DOHH2 (cell line): Measurements from ENCODE around the gene EDARADD.
"Not testable (repeated sequence)": the region's sequence is repeated elsewhere in the genome, so short reads cannot be mapped to it uniquely, and the experiment has no call there.

ENCODE experiments used
- H3F3A ChIP-seq: fragments of 200-600 bp; sonication (generic), shearing (Covaris generic); 2 replicates; pipeline ENCODE4 v1.6.0; 2016; ENCODE audit warnings: antibody characterized with exemption, mild to moderate bottlenecking; ENCODE audit not compliant: control insufficient read depth, insufficient read depth
- H3K27ac ChIP-seq: fragments of 200-600 bp; sonication (generic); 2 replicates; pipeline ENCODE4 v1.5.1; 2014; ENCODE audit warnings: low read depth, mild to moderate bottlenecking, low read length, moderate library complexity
- H3K27me3 ChIP-seq: fragments of 200-600 bp; sonication (generic); 2 replicates; pipeline ENCODE4 v1.6.1; 2014; ENCODE audit warnings: mild to moderate bottlenecking, low read length, mixed read lengths; ENCODE audit not compliant: control insufficient read depth
- H3K36me3 ChIP-seq: fragments of 200-600 bp; sonication (generic); 2 replicates; pipeline ENCODE4 v1.6.1; 2014; ENCODE audit warnings: mild to moderate bottlenecking, low read length, moderate library complexity, mixed read lengths; ENCODE audit not compliant: control insufficient read depth
- H3K4me1 ChIP-seq: fragments of 200-600 bp; sonication (generic); 2 replicates; pipeline ENCODE4 v1.6.1; 2014; ENCODE audit warnings: mild to moderate bottlenecking, low read length, mixed read lengths; ENCODE audit not compliant: control insufficient read depth
- H3K4me2 ChIP-seq: fragments of 200-600 bp; sonication (generic); 2 replicates; pipeline ENCODE4 v1.6.0; 2014; ENCODE audit warnings: mild to moderate bottlenecking, low read length, moderate library complexity
- H3K4me3 ChIP-seq: fragments of 200-600 bp; sonication (generic); 2 replicates; pipeline ENCODE4 v1.5.1; 2014; ENCODE audit warnings: mild to moderate bottlenecking, low read length, mixed read lengths
- H3K79me2 ChIP-seq: fragments of 200-600 bp; sonication (generic); 2 replicates; pipeline ENCODE4 v1.6.1; 2014; ENCODE audit warnings: mild to moderate bottlenecking, low read length, mixed read lengths; ENCODE audit not compliant: control insufficient read depth
- H3K9me2 ChIP-seq: fragments of 200-600 bp; sonication (generic); replicated peaks from 2 replicates; pipeline ENCODE4 v1.6.1; 2014; ENCODE audit warnings: mild to moderate bottlenecking, low read length, mixed read lengths; ENCODE audit not compliant: control insufficient read depth
- H3K9me3 ChIP-seq: fragments of 200-600 bp; sonication (generic); 2 replicates; pipeline ENCODE4 v1.6.1; 2014; ENCODE audit warnings: antibody characterized with exemption, low read length, mixed read lengths; ENCODE audit not compliant: control insufficient read depth, insufficient read depth
- H4K20me1 ChIP-seq: fragments of 200-600 bp; sonication (generic); 2 replicates; pipeline ENCODE4 v1.6.0; 2014; ENCODE audit warnings: low read depth, mild to moderate bottlenecking, antibody characterized with exemption, low read length, moderate library complexity; ENCODE audit not compliant: control insufficient read depth, insufficient read depth
- EZH2phosphoT487 ChIP-seq: fragments of 200-600 bp; sonication (generic); IDR thresholded peaks from 2 replicates; pipeline ENCODE4 v1.6.1; 2017; ENCODE audit warnings: borderline replicate concordance, mild to moderate bottlenecking, antibody characterized with exemption, low read length, moderate library complexity, mixed read lengths
- TF ChIP-seq, protein P1 (sequence below): fragments of 200-600 bp; sonication (generic); IDR thresholded peaks from one replicate; pipeline ENCODE4 v1.5.1; 2014; ENCODE audit warnings: antibody characterized with exemption, mild to moderate bottlenecking, low read depth, low read length; ENCODE audit not compliant: poor library complexity, severe bottlenecking

Gene EDARADD

DNA sequence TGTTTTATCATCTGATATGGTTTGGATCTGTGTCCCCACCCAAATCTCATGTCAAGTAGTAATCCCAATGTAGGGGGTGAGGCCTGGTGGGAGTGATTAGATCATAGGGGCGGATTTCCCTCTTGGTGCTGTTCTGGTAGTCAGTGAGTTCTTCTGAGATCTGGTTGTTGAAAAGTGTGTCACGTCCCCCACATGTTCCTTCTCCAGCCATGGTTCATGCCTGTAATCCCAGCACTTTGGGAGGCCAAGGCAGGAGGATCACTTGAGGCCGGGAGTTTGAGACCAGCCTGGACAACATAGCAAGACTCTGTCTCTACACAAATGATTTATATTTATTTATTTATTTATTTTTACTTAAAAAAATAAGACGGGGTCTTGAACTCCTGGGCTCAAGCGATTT is 30.8 kb upstream of the EDARADD start:
- Histone ChIP-seq H3K27ac (no peak overlapping the region), H3K4me2 (no peak overlapping the region), H3K79me2 (no peaks in the 10 kb centered on the region), H4K20me1 (no peaks in the 10 kb centered on the region), H3K36me3 (no peaks in the 10 kb centered on the region), H3K4me1 (no peaks in the 10 kb centered on the region), H3K27me3 (no peaks in the 10 kb centered on the region), H3K4me3 (no peak overlapping the region), H3K9me3 (no peaks in the 10 kb centered on the region), H3F3A (no peaks in the 10 kb centered on the region), H3K9me2 (no peaks in the 10 kb centered on the region)
- TF ChIP-seq, protein P1, sequence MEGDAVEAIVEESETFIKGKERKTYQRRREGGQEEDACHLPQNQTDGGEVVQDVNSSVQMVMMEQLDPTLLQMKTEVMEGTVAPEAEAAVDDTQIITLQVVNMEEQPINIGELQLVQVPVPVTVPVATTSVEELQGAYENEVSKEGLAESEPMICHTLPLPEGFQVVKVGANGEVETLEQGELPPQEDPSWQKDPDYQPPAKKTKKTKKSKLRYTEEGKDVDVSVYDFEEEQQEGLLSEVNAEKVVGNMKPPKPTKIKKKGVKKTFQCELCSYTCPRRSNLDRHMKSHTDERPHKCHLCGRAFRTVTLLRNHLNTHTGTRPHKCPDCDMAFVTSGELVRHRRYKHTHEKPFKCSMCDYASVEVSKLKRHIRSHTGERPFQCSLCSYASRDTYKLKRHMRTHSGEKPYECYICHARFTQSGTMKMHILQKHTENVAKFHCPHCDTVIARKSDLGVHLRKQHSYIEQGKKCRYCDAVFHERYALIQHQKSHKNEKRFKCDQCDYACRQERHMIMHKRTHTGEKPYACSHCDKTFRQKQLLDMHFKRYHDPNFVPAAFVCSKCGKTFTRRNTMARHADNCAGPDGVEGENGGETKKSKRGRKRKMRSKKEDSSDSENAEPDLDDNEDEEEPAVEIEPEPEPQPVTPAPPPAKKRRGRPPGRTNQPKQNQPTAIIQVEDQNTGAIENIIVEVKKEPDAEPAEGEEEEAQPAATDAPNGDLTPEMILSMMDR, result no peak
- TF ChIP-seq EZH2phosphoT487, result no peak

DNA sequence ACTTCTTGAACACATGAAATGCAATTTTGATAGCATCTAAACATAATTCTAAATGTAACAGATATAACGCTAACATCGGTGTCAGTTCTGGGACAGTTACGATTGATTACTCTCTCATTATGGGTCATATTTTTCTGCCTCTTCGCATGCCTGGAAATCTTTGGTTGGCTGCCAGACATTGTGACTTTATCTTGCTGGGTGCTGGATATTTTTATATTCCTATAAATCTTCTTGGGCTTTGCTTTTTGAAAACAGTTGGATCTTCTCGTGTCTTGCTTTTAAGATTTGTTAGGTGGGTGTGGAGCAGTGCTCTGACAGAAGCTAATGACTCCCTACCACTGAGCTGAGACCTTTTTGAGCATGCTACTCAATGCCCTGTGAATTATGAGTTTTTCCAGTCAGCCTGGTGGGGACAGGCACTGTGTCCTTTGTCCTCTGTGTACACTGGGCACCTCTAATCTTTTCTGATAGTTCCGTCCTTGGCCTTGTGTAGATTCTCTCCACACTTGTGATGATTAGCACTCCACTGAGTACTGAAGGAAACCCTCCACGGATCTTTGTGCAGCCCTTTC is 28.0 kb upstream of the EDARADD start:
- Histone ChIP-seq H3K4me1 (no peaks in the 10 kb centered on the region), H3K27ac (no peak overlapping the region), H3F3A (no peaks in the 10 kb centered on the region), H3K79me2 (no peaks in the 10 kb centered on the region), H3K9me3 (no peaks in the 10 kb centered on the region), H3K36me3 (no peaks in the 10 kb centered on the region), H3K9me2 (no peaks in the 10 kb centered on the region), H3K4me3 (no peak overlapping the region), H3K27me3 (no peaks in the 10 kb centered on the region), H3K4me2 (no peak overlapping the region), H4K20me1 (no peaks in the 10 kb centered on the region)
- TF ChIP-seq, protein P1, result no peak
- TF ChIP-seq EZH2phosphoT487, result no peak

DNA sequence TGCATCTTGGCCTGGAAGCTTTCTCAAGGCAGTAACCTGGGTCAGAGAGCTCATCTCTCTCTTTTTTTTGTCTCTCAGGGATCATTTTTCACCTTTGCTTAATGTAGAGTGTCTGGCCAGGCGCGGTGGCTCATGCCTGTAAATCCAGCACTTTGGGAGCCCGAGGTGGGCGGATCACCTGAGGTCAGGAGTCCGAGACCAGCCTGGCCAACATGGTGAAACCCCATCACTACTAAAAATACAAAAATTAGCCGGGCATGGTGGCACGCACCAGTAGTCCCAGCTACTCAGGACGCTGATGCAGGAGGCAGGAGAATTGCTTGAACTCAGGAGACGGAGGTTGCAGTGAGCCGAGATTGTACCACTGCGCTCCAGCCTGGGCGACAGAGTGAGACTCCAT is 27.4 kb upstream of the EDARADD start:
- H3K9me2 ChIP-seq, H3K36me3 ChIP-seq, H3K4me2 ChIP-seq, H3K4me1 ChIP-seq, H3F3A ChIP-seq, H3K27ac ChIP-seq, H3K79me2 ChIP-seq, H4K20me1 ChIP-seq, H3K9me3 ChIP-seq, H3K4me3 ChIP-seq, H3K27me3 ChIP-seq: not testable (repeated sequence)

DNA sequence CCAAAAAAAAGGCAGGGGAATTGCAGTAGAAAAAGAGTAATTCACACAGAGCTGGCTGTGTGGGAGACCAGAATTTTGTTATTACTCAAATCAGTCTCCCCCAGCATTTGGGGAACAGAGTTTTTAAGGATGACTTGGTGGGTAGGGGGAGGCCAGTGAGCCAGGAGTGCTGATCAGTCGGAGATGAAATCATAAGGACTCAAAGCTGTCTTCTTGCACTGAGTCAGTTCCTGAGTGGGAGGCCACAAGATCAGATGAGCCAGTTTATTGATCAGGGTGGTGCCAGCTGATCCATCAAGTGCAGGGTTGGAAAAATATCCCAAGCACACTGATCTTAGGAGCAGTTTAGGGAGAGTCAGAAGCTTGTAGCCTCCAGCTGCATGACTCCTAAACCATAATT is 23.7 kb upstream of the EDARADD start:
- Histone ChIP-seq H3K4me2 (no peak overlapping the region), H3F3A (no peaks in the 10 kb centered on the region), H3K79me2 (no peaks in the 10 kb centered on the region), H3K9me2 (no peaks in the 10 kb centered on the region), H3K27me3 (no peaks in the 10 kb centered on the region), H4K20me1 (no peaks in the 10 kb centered on the region), H3K27ac (no peak overlapping the region), H3K36me3 (no peaks in the 10 kb centered on the region), H3K9me3 (no peaks in the 10 kb centered on the region), H3K4me3 (no peak overlapping the region), H3K4me1 (no peaks in the 10 kb centered on the region)
- TF ChIP-seq, protein P1, result no peak
- TF ChIP-seq EZH2phosphoT487, result no peak
